Neutrophil (primary cell): ENCODE results near the gene FOXP3.

ENCODE experiments used
- H3K27ac ChIP-seq: fragments of 200-600 bp; sonication (generic); 2 replicates; pipeline ENCODE4 v1.5.1; 2016; ENCODE audit warnings: mild to moderate bottlenecking, moderate library complexity
- H3K27me3 ChIP-seq: fragments of 200-600 bp; sonication (generic); 2 replicates; pipeline ENCODE4 v1.6.0; 2016; ENCODE audit warnings: mild to moderate bottlenecking
- H3K36me3 ChIP-seq: fragments of 200-600 bp; sonication (generic); 2 replicates; pipeline ENCODE4 v1.5.1; 2017
- H3K4me1 ChIP-seq, 2 experiments: fragments of 200-600 bp in 1 of 2; sonication (generic) in 1 of 2; 1 replicate in 1 of 2; 2 replicates in 1 of 2; pipeline versions ENCODE4 v1.5.1 to v1.6.1; 2013 to 2016; ENCODE audit warnings: low read depth in 1 of 2, low read length in 1 of 2, mild to moderate bottlenecking in 1 of 2, moderate library complexity in 1 of 2; ENCODE audit not compliant: control insufficient read depth in 1 of 2, insufficient read depth in 1 of 2
- H3K4me3 ChIP-seq, 2 experiments: fragments of 200-600 bp in 1 of 2; sonication (generic) in 1 of 2; 1 replicate in 1 of 2; 2 replicates in 1 of 2; pipeline ENCODE4 v1.5.1; 2013 to 2016; ENCODE audit warnings: low read depth in 1 of 2, low read length in 1 of 2, mild to moderate bottlenecking in 1 of 2, moderate library complexity in 1 of 2
- H3K9me3 ChIP-seq: fragments of 200-600 bp; sonication (generic); 2 replicates; pipeline ENCODE4 v1.5.1; 2016
- CTCF ChIP-seq: fragments of 200-600 bp; sonication (generic); IDR thresholded peaks from 2 replicates; pipeline ENCODE4 v1.5.1; 2016; ENCODE audit warnings: antibody characterized with exemption

FOXP3 gene

GRCh38 chrX:49230500-49231232 lies 33.8 kb downstream of the FOXP3 start:
- H3K27me3 ChIP-seq = no peaks in the 10 kb centered on the region
- TF ChIP-seq CTCF = no peak
- peaks cover 9 to 15% of the 10 kb centered on the region in 2 experiments for H3K4me1 ChIP-seq
- H3K27ac ChIP-seq = peak overlapping the region; percentile 60
- H3K36me3 ChIP-seq = no peaks in the 10 kb centered on the region
- H3K4me3 ChIP-seq = peak overlapping the region; percentile 60 to 61
- no peaks in the 10 kb centered on the region for H3K9me3 ChIP-seq

- H3K9me3 ChIP-seq = no peaks in the 10 kb centered on the region
- H3K27ac ChIP-seq = no peak overlapping the region
- peaks cover 5 to 9% of the 10 kb centered on the region in 2 experiments for H3K4me1 ChIP-seq
- no peak for TF ChIP-seq CTCF
- H3K36me3 ChIP-seq = no peaks in the 10 kb centered on the region
- H3K27me3 ChIP-seq = no peaks in the 10 kb centered on the region
- H3K4me3 ChIP-seq = no peak overlapping the region
Observed at GRCh38 chrX:49228185-49228584, 36.3 kb downstream of the FOXP3 start.

GRCh38 chrX:49227726-49228125 lies 36.8 kb downstream of the FOXP3 start:
- H3K36me3 ChIP-seq = no peaks in the 10 kb centered on the region
- H3K4me3 ChIP-seq = no peak overlapping the region
- H3K9me3 ChIP-seq = no peaks in the 10 kb centered on the region
- no peak for TF ChIP-seq CTCF
- H3K4me1 ChIP-seq = peaks cover 5 to 9% of the 10 kb centered on the region in 2 experiments
- H3K27ac ChIP-seq = no peak overlapping the region
- H3K27me3 ChIP-seq = no peaks in the 10 kb centered on the region

- Histone ChIP-seq H3K27ac (no peak overlapping the region), H3K9me3 (no peaks in the 10 kb centered on the region), H3K27me3 (no peaks in the 10 kb centered on the region), H3K36me3 (no peaks in the 10 kb centered on the region), H3K4me3 (no peak overlapping the region), H3K4me1 (peaks cover 5 to 9% of the 10 kb centered on the region in 2 experiments)
- TF ChIP-seq CTCF = no peak
Observed at GRCh38 chrX:49226946-49227345, 37.6 kb downstream of the FOXP3 start.

GRCh38 chrX:49225858-49226257 lies 38.7 kb downstream of the FOXP3 start:
- H3K27ac ChIP-seq = no peak overlapping the region

More at GRCh38 chrX:49225858-49226257, 38.7 kb downstream of the FOXP3 start:
- no peak overlapping the region for H3K4me3 ChIP-seq
- H3K4me1 ChIP-seq = peaks cover 0 to 5% of the 10 kb centered on the region in 2 experiments
- H3K27me3 ChIP-seq = no peaks in the 10 kb centered on the region
- H3K36me3 ChIP-seq = no peaks in the 10 kb centered on the region
- H3K9me3 ChIP-seq = no peaks in the 10 kb centered on the region
- TF ChIP-seq CTCF = no peak
